Measurements from ENCODE around the gene RAB12. TPM values are rescaled to one million over a fixed set of nuclear protein-coding genes. Genes with fewer than 3 reads are reported as not detected.

The RAB12 gene
- polyA plus RNA-seq, 1 experiment, result 35.4 TPM

GRCh38 chr18:8660316-8660715, 51.1 kb downstream of the RAB12 start:
- no peaks in the 10 kb centered on the region for H3K27me3 ChIP-seq (ENCODE audit: control insufficient read depth, insufficient read depth, low read length)
- peaks cover 15% of the 10 kb centered on the region for H3K9me3 ChIP-seq (ENCODE audit: control insufficient read depth, insufficient read depth, low read length)
- no peak overlapping the region for H3K27ac ChIP-seq (ENCODE audit: low read depth, low read length)
- DNase-seq (ENCODE audit: low read depth, low spot score), result no peak
- TF ChIP-seq CTCF (IDR thresholded peaks at IDR 0.05; ENCODE audit: low read depth, low read length), result no peak
- H3K4me3 ChIP-seq (ENCODE audit: low read depth, low read length), result no peak overlapping the region
- ChIA-PET POLR2A (no interaction called here), CTCF (interaction anchor here (2.2 to 2.4 kb wide), 2 partner anchors 36 to 327 kb away, joined by 9 to 22 read pairs; no protein-coding TSS in a partner anchor)

GRCh38 chr18:8661754-8662559, 52.7 kb downstream of the RAB12 start:
- H3K27ac ChIP-seq (ENCODE audit: low read depth, low read length), result no peak overlapping the region
- ChIA-PET CTCF (interaction anchor here (2.4 kb wide), 1 partner anchor 34 kb away, joined by 22 read pairs; no protein-coding TSS in a partner anchor), POLR2A (interaction anchor here (0.5 kb wide), 1 partner anchor 25 kb away, joined by 3 read pairs; no protein-coding TSS in a partner anchor)
- no peak overlapping the region for H3K4me3 ChIP-seq (ENCODE audit: low read depth, low read length)
- H3K27me3 ChIP-seq (ENCODE audit: control insufficient read depth, insufficient read depth, low read length), result no peaks in the 10 kb centered on the region
- DNase-seq (ENCODE audit: low read depth, low spot score), result no peak
- peaks cover 15% of the 10 kb centered on the region for H3K9me3 ChIP-seq (ENCODE audit: control insufficient read depth, insufficient read depth, low read length)
- TF ChIP-seq CTCF (IDR thresholded peaks at IDR 0.05; ENCODE audit: low read depth, low read length), result no peak

- ChIA-PET CTCF (no interaction called here), POLR2A (interaction anchor here (0.5 kb wide), 1 partner anchor 25 kb away, joined by 3 read pairs; no protein-coding TSS in a partner anchor)
- Histone ChIP-seq H3K4me3 (ENCODE audit: low read depth, low read length) (no peak overlapping the region), H3K27me3 (ENCODE audit: control insufficient read depth, insufficient read depth, low read length) (no peaks in the 10 kb centered on the region), H3K9me3 (ENCODE audit: control insufficient read depth, insufficient read depth, low read length) (peaks cover 15% of the 10 kb centered on the region), H3K27ac (ENCODE audit: low read depth, low read length) (no peak overlapping the region)
- no peak for TF ChIP-seq CTCF (IDR thresholded peaks at IDR 0.05; ENCODE audit: low read depth, low read length)
- DNase-seq (ENCODE audit: low read depth, low spot score), result no peak
These were observed 53.5 kb downstream of the RAB12 start for GRCh38 chr18:8662560-8663255.

- DNase-seq (ENCODE audit: low read depth, low spot score), result no peak
- Histone ChIP-seq H3K9me3 (ENCODE audit: control insufficient read depth, insufficient read depth, low read length) (no peaks in the 10 kb centered on the region), H3K27ac (ENCODE audit: low read depth, low read length) (no peak overlapping the region), H3K4me3 (ENCODE audit: low read depth, low read length) (no peak overlapping the region), H3K27me3 (ENCODE audit: control insufficient read depth, insufficient read depth, low read length) (no peaks in the 10 kb centered on the region)
- no peak for TF ChIP-seq CTCF (IDR thresholded peaks at IDR 0.05; ENCODE audit: low read depth, low read length)
- CTCF ChIA-PET, result interaction anchor here (0.6 to 1.9 kb wide), 6 partner anchors 11 to 331 kb away, joined by 3 to 10 read pairs (median 4); no protein-coding TSS in a partner anchor
- POLR2A ChIA-PET, result no interaction called here
These were observed 58.6 kb downstream of the RAB12 start for GRCh38 chr18:8667846-8668245.

- Histone ChIP-seq H3K27me3 (ENCODE audit: control insufficient read depth, insufficient read depth, low read length) (no peaks in the 10 kb centered on the region), H3K4me3 (ENCODE audit: low read depth, low read length) (no peak overlapping the region), H3K27ac (ENCODE audit: low read depth, low read length) (no peak overlapping the region), H3K9me3 (ENCODE audit: control insufficient read depth, insufficient read depth, low read length) (no peaks in the 10 kb centered on the region)
- CTCF ChIA-PET, result interaction anchor here (0.8 to 1.9 kb wide), 5 partner anchors 10 to 319 kb away, joined by 3 to 10 read pairs (median 4); no protein-coding TSS in a partner anchor
- no peak for TF ChIP-seq CTCF (IDR thresholded peaks at IDR 0.05; ENCODE audit: low read depth, low read length)
- no peak for DNase-seq (ENCODE audit: low read depth, low spot score)
- POLR2A ChIA-PET, result no interaction called here
These were observed 59.1 kb downstream of the RAB12 start for GRCh38 chr18:8668381-8668780.
